Activated CD4-positive, alpha-beta T cell treated with anti-CD3 and anti-CD28 coated beads, Interleukin-2, amount 10 ng/mL, durations not matched to agents 7 days and 5 days (primary cell): ENCODE measurements around the gene PRM3. TPM values are rescaled to one million over a fixed set of nuclear protein-coding genes. Genes with fewer than 3 reads are reported as not detected.

Experiments used
- CTCF ChIA-PET: fragments of 350-600 bp; sonication (Branson Sonifier 250); formaldehyde crosslinking; loops from one replicate; lab custom pipeline; 2021; ENCODE audit warnings: antibody characterized with exemption; lab: Charles Lee
- POLR2A ChIA-PET: fragments of 350-600 bp; sonication (Branson Sonifier 250); formaldehyde crosslinking; loops from one replicate; lab custom pipeline; 2021; ENCODE audit warnings: antibody characterized with exemption; lab: Charles Lee
- DNase-seq: peaks from one replicate; pipeline ENCODE4 v3.0.0-alpha.2; 2020
- H3K27ac Mint-ChIP-seq: one replicate; pipeline ENCODE4 v1.8.0; 2021; ENCODE audit warnings: mild to moderate bottlenecking, moderate library complexity, mixed read lengths
- H3K27me3 Mint-ChIP-seq: one replicate; pipeline ENCODE4 v1.8.0; 2021; ENCODE audit warnings: mixed read lengths
- H3K36me3 Mint-ChIP-seq: one replicate; pipeline ENCODE4 v1.8.0; 2021; ENCODE audit warnings: low read depth, mixed read lengths
- H3K4me1 Mint-ChIP-seq: one replicate; pipeline ENCODE4 v1.8.0; 2021; ENCODE audit warnings: mixed read lengths
- H3K4me3 Mint-ChIP-seq: one replicate; pipeline ENCODE4 v1.8.0; 2021; ENCODE audit warnings: mild to moderate bottlenecking, moderate library complexity, mixed read lengths
- H3K9me3 Mint-ChIP-seq: one replicate; pipeline ENCODE4 v1.8.0; 2021; ENCODE audit warnings: mixed read lengths
- total RNA-seq, 2 experiments: library from RNA; stranded (reverse); gene quantifications; one replicate each; pipeline ENCODE4 v1.2.3, GENCODE V29; 2021

PRM3 gene
- total RNA-seq, 2 experiments from 2014 or later: not detected

GRCh38 chr16:11310997-11311561 is 37.6 kb upstream of the PRM3 start:
- Mint-ChIP-seq H3K27ac (peak overlapping the region; percentile 98), H3K36me3 (no peaks in the 10 kb centered on the region), H3K27me3 (no peaks in the 10 kb centered on the region), H3K9me3 (no peaks in the 10 kb centered on the region), H3K4me3 (peak overlapping the region; percentile 18), H3K4me1 (peaks cover 79% of the 10 kb centered on the region)
- DNase-seq: peak; percentile 80
- CTCF ChIA-PET: interaction anchor here (1.2 to 5.9 kb wide), 6 partner anchors 9 to 61 kb away, joined by 3 to 28 read pairs (median 4); partner anchors contain the start of gene SOCS1
- POLR2A ChIA-PET: interaction anchor here (0.5 kb wide), 1 partner anchor 53 kb away, joined by 3 read pairs; no protein-coding TSS in a partner anchor

- Mint-ChIP-seq H3K9me3 (peaks cover 1% of the 10 kb centered on the region), H3K4me3 (peak overlapping the region; percentile 18), H3K4me1 (peaks cover 81% of the 10 kb centered on the region), H3K36me3 (no peaks in the 10 kb centered on the region), H3K27me3 (no peaks in the 10 kb centered on the region), H3K27ac (peak overlapping the region; percentile 98)
- no peak for DNase-seq
- ChIA-PET CTCF (interaction anchor here (1.2 to 5.9 kb wide), 4 partner anchors 10 to 54 kb away, joined by 3 to 28 read pairs (median 8); partner anchors contain the start of gene SOCS1), POLR2A (interaction anchor here (0.5 kb wide), 1 partner anchor 52 kb away, joined by 3 read pairs; no protein-coding TSS in a partner anchor)
Measured at GRCh38 chr16:11310634-11310977, 37.2 kb upstream of the PRM3 start.

- ChIA-PET POLR2A (interaction anchor here (0.5 to 1.5 kb wide), 2 partner anchors 12 to 52 kb away, joined by 3 read pairs; no protein-coding TSS in a partner anchor), CTCF (interaction anchor here (1.1 to 5.9 kb wide), 5 partner anchors 10 to 343 kb away, joined by 3 to 28 read pairs (median 4); partner anchors contain the start of gene SOCS1)
- no peak overlapping the region for H3K4me3 Mint-ChIP-seq
- peak overlapping the region; percentile 98 for H3K27ac Mint-ChIP-seq
- peaks cover 2% of the 10 kb centered on the region for H3K9me3 Mint-ChIP-seq
- H3K27me3 Mint-ChIP-seq: no peaks in the 10 kb centered on the region
- H3K36me3 Mint-ChIP-seq: no peaks in the 10 kb centered on the region
- peaks cover 80% of the 10 kb centered on the region for H3K4me1 Mint-ChIP-seq
- DNase-seq: no peak
Measured at GRCh38 chr16:11309895-11310633, 36.6 kb upstream of the PRM3 start.

GRCh38 chr16:11308493-11309283 is 35.3 kb upstream of the PRM3 start:
- ChIA-PET CTCF (interaction anchor here (1.5 to 5.9 kb wide), 3 partner anchors 11 to 51 kb away, joined by 3 to 28 read pairs (median 5); no protein-coding TSS in a partner anchor), POLR2A (interaction anchor here (0.6 to 1.5 kb wide), 2 partner anchors 11 to 109 kb away, joined by 3 read pairs; no protein-coding TSS in a partner anchor)
- peak overlapping the region; percentile 86 for H3K27ac Mint-ChIP-seq
- no peaks in the 10 kb centered on the region for H3K36me3 Mint-ChIP-seq
- H3K4me1 Mint-ChIP-seq: peaks cover 66% of the 10 kb centered on the region
- H3K9me3 Mint-ChIP-seq: peaks cover 2% of the 10 kb centered on the region
- DNase-seq: no peak
- no peak overlapping the region for H3K4me3 Mint-ChIP-seq
- H3K27me3 Mint-ChIP-seq: no peaks in the 10 kb centered on the region

DNA sequence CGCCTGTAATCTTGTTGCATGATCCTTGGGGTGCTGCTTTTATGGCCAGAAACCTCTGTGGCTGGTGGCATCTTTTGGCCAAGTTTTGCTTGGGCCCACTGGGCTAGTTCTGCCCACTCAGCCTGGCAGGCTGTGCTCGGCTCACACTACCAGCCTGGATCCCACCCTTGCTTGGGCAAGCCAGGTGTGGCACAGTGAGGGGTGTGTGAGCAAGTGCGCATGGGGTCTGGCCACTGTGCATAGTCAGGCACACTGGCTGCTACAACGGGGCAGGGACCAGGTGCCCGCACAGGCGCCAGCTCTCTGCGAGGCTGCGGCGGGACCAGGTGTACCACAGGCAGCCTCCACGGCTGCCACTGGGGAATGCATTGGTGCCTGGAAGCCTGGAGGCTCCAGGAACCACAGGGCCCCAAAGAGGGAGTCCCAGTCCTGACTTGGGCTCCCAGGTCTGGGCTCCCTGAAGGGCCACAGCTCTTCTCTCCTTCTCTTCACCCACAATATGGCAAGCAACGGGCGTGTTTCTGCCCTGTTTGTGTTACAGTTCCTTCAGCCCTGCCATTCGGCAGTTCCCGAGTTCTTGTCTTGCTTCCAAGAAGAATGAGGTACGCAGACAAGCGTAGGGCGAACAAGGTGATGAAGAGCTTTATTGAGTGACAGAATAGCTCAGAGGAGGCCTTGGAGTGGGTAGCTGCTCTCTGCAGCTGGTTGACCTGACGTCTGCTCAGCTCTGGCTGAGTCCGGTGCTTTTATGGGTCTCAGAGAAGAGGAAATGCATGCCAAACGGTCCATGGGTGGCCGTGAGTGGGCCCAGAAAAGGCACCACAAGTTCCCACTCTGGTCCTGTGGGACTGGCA is 34.4 kb upstream of the PRM3 start:
- POLR2A ChIA-PET: no interaction called here
- H3K27me3 Mint-ChIP-seq: no peaks in the 10 kb centered on the region
- no peak overlapping the region for H3K4me3 Mint-ChIP-seq
- CTCF ChIA-PET: interaction anchor here (1.5 to 5.9 kb wide), 3 partner anchors 10 to 50 kb away, joined by 3 to 28 read pairs (median 5); no protein-coding TSS in a partner anchor
- H3K4me1 Mint-ChIP-seq: peaks cover 65% of the 10 kb centered on the region
- DNase-seq: no peak
- no peaks in the 10 kb centered on the region for H3K36me3 Mint-ChIP-seq
- peak overlapping the region; percentile 86 for H3K27ac Mint-ChIP-seq
- peaks cover 2% of the 10 kb centered on the region for H3K9me3 Mint-ChIP-seq

DNA sequence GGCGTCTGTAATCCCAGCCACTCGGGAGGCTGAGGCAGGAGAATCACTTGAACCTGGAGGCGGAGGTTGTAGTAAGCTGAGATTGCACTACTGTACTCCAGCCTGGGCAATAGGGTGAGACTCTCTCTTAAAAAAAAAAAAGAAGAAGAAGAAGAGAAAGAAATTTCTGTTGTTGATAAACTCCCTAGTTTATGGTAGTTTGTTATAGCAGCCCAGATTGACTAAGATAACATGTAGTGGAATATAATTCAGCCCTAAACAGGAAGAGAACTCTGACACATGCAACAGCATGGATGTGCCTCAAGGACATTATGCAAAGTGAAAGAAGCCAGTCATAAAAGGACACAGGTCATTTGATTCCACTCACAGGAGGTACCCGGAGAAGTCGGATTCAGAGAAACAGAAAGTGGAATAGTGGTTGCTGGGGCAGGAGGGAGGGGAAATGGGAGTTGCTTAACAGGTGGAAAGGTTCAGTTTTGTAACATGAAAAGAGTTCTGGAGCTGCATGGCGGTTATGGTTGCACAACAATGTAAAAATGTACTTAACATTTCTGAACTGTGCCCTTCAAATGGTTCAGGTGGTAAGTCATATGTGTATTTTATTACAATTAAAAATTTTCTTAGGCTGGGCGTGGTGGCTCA is 33.7 kb upstream of the PRM3 start:
- Mint-ChIP-seq H3K27me3 (no peaks in the 10 kb centered on the region), H3K27ac (peak overlapping the region; percentile 78), H3K36me3 (no peaks in the 10 kb centered on the region), H3K4me3 (no peak overlapping the region), H3K9me3 (peaks cover 2% of the 10 kb centered on the region), H3K4me1 (peaks cover 60% of the 10 kb centered on the region)
- DNase-seq: no peak
- CTCF ChIA-PET: interaction anchor here (5.9 kb wide), 1 partner anchor 9 kb away, joined by 28 read pairs; no protein-coding TSS in a partner anchor
- POLR2A ChIA-PET: no interaction called here

DNA sequence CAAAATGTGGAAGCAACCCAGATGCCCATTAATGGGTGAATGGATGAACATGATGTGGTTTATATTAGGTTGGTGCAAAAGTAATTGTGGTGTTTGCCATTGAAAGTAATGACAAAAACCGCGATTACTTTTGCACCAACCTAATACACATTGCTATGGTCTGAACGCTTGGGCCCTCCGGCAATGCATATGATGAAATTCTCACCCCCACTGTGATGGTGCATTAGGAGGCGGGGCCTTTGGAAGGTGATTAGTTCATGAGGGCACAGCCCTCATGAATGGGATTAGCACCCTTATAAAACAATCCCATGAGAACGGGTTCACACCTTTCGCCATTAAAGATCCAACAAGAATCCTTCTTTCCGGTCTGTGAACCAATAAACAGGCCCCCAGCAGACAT is 33.0 kb upstream of the PRM3 start:
- no peaks in the 10 kb centered on the region for H3K36me3 Mint-ChIP-seq
- POLR2A ChIA-PET: no interaction called here
- H3K27me3 Mint-ChIP-seq: no peaks in the 10 kb centered on the region
- DNase-seq: no peak
- H3K9me3 Mint-ChIP-seq: peaks cover 2% of the 10 kb centered on the region
- H3K27ac Mint-ChIP-seq: peak overlapping the region; percentile 78
- CTCF ChIA-PET: no interaction called here
- peaks cover 60% of the 10 kb centered on the region for H3K4me1 Mint-ChIP-seq
- no peak overlapping the region for H3K4me3 Mint-ChIP-seq

DNA sequence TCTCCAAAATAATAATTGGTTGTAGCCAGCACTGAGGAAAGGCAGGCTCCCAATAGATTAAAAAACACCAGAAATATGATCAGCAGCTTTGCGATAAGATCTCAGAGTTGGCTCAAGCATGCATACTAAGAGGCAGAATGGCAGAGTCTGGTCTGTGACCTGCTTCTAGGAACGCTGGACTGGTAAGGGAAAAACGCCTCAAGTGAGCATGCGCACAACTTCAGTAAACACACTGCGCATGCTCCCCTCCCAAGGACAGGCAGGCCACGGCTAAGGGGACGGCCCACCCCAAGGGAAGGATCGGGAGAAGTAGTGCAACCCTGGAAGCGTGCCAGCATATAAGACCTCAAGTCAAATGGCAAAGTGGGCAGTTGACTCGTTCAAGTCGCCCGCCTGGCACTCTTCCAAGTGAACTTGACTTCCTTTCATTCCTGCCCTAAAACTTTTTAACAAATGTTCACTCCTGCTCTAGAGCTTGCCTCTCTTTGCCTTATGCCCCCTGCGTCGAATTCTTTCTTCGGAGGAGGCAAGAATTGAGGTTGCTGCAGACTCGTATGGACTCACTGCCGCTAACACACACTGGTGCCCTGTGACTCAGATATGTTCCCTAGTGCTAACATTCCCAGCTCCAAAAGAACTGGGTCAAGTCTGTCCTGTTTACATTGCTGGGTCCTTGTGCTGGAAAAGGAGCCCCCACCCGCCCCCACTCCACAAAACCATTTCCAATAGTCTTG is 30.1 kb upstream of the PRM3 start:
- Mint-ChIP-seq H3K4me1 (peaks cover 54% of the 10 kb centered on the region), H3K36me3 (no peaks in the 10 kb centered on the region), H3K27me3 (no peaks in the 10 kb centered on the region), H3K4me3 (no peak overlapping the region), H3K27ac (peak overlapping the region; percentile 54), H3K9me3 (peaks cover 2% of the 10 kb centered on the region)
- ChIA-PET POLR2A (no interaction called here), CTCF (interaction anchor here (1.5 kb wide), 1 partner anchor 9 kb away, joined by 4 read pairs; no protein-coding TSS in a partner anchor)
- no peak for DNase-seq

GRCh38 chr16:11302977-11303376 is 29.5 kb upstream of the PRM3 start:
- no peaks in the 10 kb centered on the region for H3K27me3 Mint-ChIP-seq
- no peak overlapping the region for H3K4me3 Mint-ChIP-seq
- peaks cover 53% of the 10 kb centered on the region for H3K4me1 Mint-ChIP-seq
- CTCF ChIA-PET: interaction anchor here (1.5 kb wide), 1 partner anchor 9 kb away, joined by 4 read pairs; no protein-coding TSS in a partner anchor
- DNase-seq: no peak
- H3K36me3 Mint-ChIP-seq: no peaks in the 10 kb centered on the region
- peaks cover 2% of the 10 kb centered on the region for H3K9me3 Mint-ChIP-seq
- POLR2A ChIA-PET: no interaction called here
- H3K27ac Mint-ChIP-seq: peak overlapping the region; percentile 54

GRCh38 chr16:11301645-11302501 is 28.4 kb upstream of the PRM3 start:
- ChIA-PET POLR2A (no interaction called here), CTCF (interaction anchor here (0.7 kb wide), 1 partner anchor 38 kb away, joined by 3 read pairs; no protein-coding TSS in a partner anchor)
- H3K36me3 Mint-ChIP-seq: no peaks in the 10 kb centered on the region
- H3K4me1 Mint-ChIP-seq: peaks cover 58% of the 10 kb centered on the region
- H3K9me3 Mint-ChIP-seq: peaks cover 2% of the 10 kb centered on the region
- H3K4me3 Mint-ChIP-seq: no peak overlapping the region
- peak overlapping the region; percentile 57 for H3K27ac Mint-ChIP-seq
- no peaks in the 10 kb centered on the region for H3K27me3 Mint-ChIP-seq
- no peak for DNase-seq
